HEK293T (cell line): Measurements from ENCODE around the gene RAB11A.

Experiments used
- PKNOX1 ChIP-seq: fragments of 450-650 bp; IDR thresholded peaks from 2 replicates; pipeline ENCODE4 v1.6.1; 2016
- SUZ12 ChIP-seq: fragments of 450-650 bp; IDR thresholded peaks from 2 replicates; pipeline ENCODE4 v1.6.1; 2016; ENCODE audit warnings: mild to moderate bottlenecking

GRCh38 chr15:65907661-65908060 is 38.4 kb downstream of the RAB11A start:
- TF ChIP-seq PKNOX1 (no peak), SUZ12 (no peak)
